Measurements from ENCODE around the gene IER3. TPM values are rescaled to one million over a fixed set of nuclear protein-coding genes. Genes with fewer than 3 reads are reported as not detected.

IER3 gene
- total and polyA plus RNA-seq, 2 of the 13 experiments (the other 11 are each of a cell fraction or from before 2014, with no cell fraction given), result 51.1 to 131 TPM

- TF ChIP-seq NR0B2 (CRISPR knock-in tag; IDR thresholded peaks at IDR 0.05) (peak; percentile 88), NAIF1 (CRISPR knock-in tag; IDR thresholded peaks at IDR 0.05; ENCODE audit: borderline replicate concordance) (peak; percentile 95; the same call in 1 of the 2 replicates), ZNF337 (CRISPR knock-in tag; IDR thresholded peaks at IDR 0.05; ENCODE audit: borderline replicate concordance, low read depth) (peak; percentile 98), ZBTB49 (CRISPR knock-in tag; IDR thresholded peaks at IDR 0.05; ENCODE audit: borderline replicate concordance) (0 out of 2 replicates have a peak, but pooled peaks have one; percentile 16), ZBTB26 (CRISPR knock-in tag; IDR thresholded peaks at IDR 0.05; ENCODE audit: borderline replicate concordance) (no peak; the same call in 1 of the 2 replicates), ZNF282 (IDR thresholded peaks at IDR 0.05; ENCODE audit: partially characterized antibody) (no peak), MIXL1 (CRISPR knock-in tag; IDR thresholded peaks at IDR 0.05) (peak; percentile 41; the same call in 1 of the 2 replicates), ZNF616 (CRISPR knock-in tag; IDR thresholded peaks at IDR 0.05; ENCODE audit: low read depth) (peak; percentile 82), ZNF576 (CRISPR knock-in tag; IDR thresholded peaks at IDR 0.05) (no peak), GLI4 (CRISPR knock-in tag; IDR thresholded peaks at IDR 0.05; ENCODE audit: borderline replicate concordance) (peak; percentile 79; the same call in 1 of the 2 replicates), AKNA (CRISPR knock-in tag; IDR thresholded peaks at IDR 0.05; ENCODE audit: borderline replicate concordance) (no peak), BRD4 (CRISPR knock-in tag; IDR thresholded peaks at IDR 0.05) (peak; percentile 38; the same call in 1 of the 2 replicates), ZFX (CRISPR knock-in tag; IDR thresholded peaks at IDR 0.05; ENCODE audit: low read depth) (peak; percentile 78), ZNF839 (CRISPR knock-in tag; IDR thresholded peaks at IDR 0.05; ENCODE audit: borderline replicate concordance) (0 out of 2 replicates have a peak, but pooled peaks have one; percentile 21), ZNF333 (CRISPR knock-in tag; IDR thresholded peaks at IDR 0.05; ENCODE audit: borderline replicate concordance) (peak; percentile 71; the same call in 1 of the 2 replicates), ZNF589 (CRISPR knock-in tag; conservative IDR thresholded peaks at IDR 0.05) (peak; percentile 93), ZKSCAN8 (CRISPR knock-in tag; IDR thresholded peaks at IDR 0.05; ENCODE audit: borderline replicate concordance) (peak; percentile 93)
These were observed 1.8 kb downstream of the IER3 start, which contains the start of gene FLOT1 (continued) for GRCh38 chr6:30742316-30743098.
